Vagina (tissue), 2 donors: ENCODE data around the gene SLC10A3.

Source experiments
- POLR2A ChIP-seq, 2 donors: fragments of 450-650 bp; IDR thresholded peaks; one replicate each; pipeline ENCODE4 v1.6.1; 2017; ENCODE audit warnings: antibody characterized with exemption in 2 of 2, mild to moderate bottlenecking in 2 of 2, moderate library complexity in 2 of 2
- POLR2AphosphoS5 ChIP-seq, 2 donors: sonication (generic); formaldehyde crosslinking; IDR thresholded peaks; one replicate each; pipeline ENCODE4 v1.9.0; 2017; ENCODE audit warnings: antibody characterized with exemption in 2 of 2, mild to moderate bottlenecking in 2 of 2, low read depth in 1 of 2; ENCODE audit not compliant: insufficient read depth in 1 of 2
- TF ChIP-seq, protein P1 (sequence below), 3 experiments: fragments of 450-650 bp in 2 of 3; fragments of 200-600 bp in 1 of 3; sonication (generic) in 1 of 3; IDR thresholded peaks; one replicate each; pipeline ENCODE4 v1.5.1; 2017 to 2019; ENCODE audit warnings: antibody characterized with exemption in 3 of 3, mild to moderate bottlenecking in 2 of 3, moderate library complexity in 2 of 3

DNA sequence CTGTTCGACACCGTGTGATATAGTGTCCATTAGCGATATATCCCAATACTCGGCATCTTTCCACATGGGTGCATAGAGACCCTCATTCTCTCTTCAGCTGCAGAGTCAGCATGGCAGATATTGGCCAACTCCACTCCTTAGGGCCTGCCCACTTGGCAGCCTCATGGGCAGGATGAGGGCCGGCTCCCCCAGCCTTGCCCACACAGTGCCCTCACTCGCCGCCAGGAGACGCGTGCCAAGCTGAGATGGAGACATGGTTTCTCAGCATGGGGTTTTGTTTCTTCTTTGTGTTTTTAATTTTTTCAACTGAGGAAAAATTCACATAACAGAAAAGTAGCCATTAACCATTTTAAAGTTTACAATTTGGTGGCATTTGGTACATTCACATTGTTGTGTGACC lies 37.6 kb downstream of the SLC10A3 start:
- TF ChIP-seq POLR2A (IDR thresholded peaks at IDR 0.05) (no peak), POLR2AphosphoS5 (IDR thresholded peaks at IDR 0.05; ENCODE audit: insufficient read depth in 1 of 2, low read depth in 1 of 2) (no peak)
- TF ChIP-seq, protein P1, sequence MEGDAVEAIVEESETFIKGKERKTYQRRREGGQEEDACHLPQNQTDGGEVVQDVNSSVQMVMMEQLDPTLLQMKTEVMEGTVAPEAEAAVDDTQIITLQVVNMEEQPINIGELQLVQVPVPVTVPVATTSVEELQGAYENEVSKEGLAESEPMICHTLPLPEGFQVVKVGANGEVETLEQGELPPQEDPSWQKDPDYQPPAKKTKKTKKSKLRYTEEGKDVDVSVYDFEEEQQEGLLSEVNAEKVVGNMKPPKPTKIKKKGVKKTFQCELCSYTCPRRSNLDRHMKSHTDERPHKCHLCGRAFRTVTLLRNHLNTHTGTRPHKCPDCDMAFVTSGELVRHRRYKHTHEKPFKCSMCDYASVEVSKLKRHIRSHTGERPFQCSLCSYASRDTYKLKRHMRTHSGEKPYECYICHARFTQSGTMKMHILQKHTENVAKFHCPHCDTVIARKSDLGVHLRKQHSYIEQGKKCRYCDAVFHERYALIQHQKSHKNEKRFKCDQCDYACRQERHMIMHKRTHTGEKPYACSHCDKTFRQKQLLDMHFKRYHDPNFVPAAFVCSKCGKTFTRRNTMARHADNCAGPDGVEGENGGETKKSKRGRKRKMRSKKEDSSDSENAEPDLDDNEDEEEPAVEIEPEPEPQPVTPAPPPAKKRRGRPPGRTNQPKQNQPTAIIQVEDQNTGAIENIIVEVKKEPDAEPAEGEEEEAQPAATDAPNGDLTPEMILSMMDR (IDR thresholded peaks at IDR 0.05), result no peak
